ENCODE measurements around the gene AFDN.

The AFDN gene

DNA sequence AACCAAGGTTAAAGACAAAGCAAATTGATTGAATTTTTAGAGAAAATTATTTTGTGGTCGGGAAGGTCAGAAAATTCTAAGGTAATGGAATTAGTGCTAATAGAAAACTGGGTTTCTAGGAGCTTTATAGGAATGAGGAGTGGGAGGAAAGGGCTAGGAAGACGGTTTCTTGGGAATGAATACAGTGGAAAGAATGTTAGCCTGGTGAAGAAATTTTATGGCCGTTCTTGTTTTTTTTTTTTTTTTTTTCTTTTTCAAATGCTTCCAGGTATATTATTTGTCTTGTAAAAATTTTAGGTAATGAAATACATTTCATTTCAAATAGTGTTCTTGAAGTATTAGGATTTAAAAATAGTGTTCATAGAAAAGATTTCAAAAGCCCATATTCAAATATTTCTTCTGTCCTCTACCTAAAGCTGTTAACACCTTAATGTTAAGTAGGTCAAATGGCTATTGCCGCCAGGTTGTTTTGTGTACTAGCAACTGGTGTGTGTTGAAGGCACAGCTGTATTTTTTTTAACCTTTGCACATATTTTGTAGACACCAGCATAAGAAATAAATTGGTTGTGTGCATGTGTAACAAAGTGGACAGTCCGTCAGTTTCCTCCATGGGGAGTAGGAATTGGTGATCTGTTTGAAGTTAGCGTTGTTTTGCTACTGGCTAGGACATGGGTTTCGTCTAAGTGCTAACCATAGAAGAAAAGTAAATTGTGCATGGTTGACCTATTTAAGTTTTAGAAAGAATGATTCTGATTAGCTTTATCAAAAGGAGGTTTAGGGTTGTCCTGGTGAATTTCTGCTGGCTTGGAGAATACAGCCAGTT is 32.3 kb downstream of the AFDN start:
- no peak overlapping the region for H3K9ac ChIP-seq (ENCODE audit: low read length)
- H3K4me1 ChIP-seq (ENCODE audit: control insufficient read depth, insufficient read depth, low read length): peaks cover 62% of the 10 kb centered on the region
- no peaks in the 10 kb centered on the region for H3K36me3 ChIP-seq (ENCODE audit: control insufficient read depth, insufficient read depth, low read length)
- H3K27me3 ChIP-seq (ENCODE audit: control insufficient read depth, insufficient read depth, low read length): no peaks in the 10 kb centered on the region
- H3K9me3 ChIP-seq (ENCODE audit: control insufficient read depth, insufficient read depth, low read depth, low read length): no peaks in the 10 kb centered on the region
- H3K27ac ChIP-seq (ENCODE audit: low read depth, low read length): peak overlapping the region; percentile 70; the same call in 1 of the 2 replicates
- no peak overlapping the region for H3K4me3 ChIP-seq (ENCODE audit: low read depth, low read length)

- peaks cover 6% of the 10 kb centered on the region for H3K36me3 ChIP-seq (ENCODE audit: control insufficient read depth, insufficient read depth, low read length)
- H3K9me3 ChIP-seq (ENCODE audit: control insufficient read depth, insufficient read depth, low read depth, low read length): no peaks in the 10 kb centered on the region
- peaks cover 58% of the 10 kb centered on the region for H3K4me1 ChIP-seq (ENCODE audit: control insufficient read depth, insufficient read depth, low read length)
- peak overlapping the region; percentile 5; the same call in 1 of the 2 replicates for H3K27ac ChIP-seq (ENCODE audit: low read depth, low read length)
- no peak overlapping the region for H3K9ac ChIP-seq (ENCODE audit: low read length)
- H3K27me3 ChIP-seq (ENCODE audit: control insufficient read depth, insufficient read depth, low read length): no peaks in the 10 kb centered on the region
- H3K4me3 ChIP-seq (ENCODE audit: low read depth, low read length): no peak overlapping the region; the same call in 1 of the 2 replicates
These were observed 34.0 kb downstream of the AFDN start for GRCh38 chr6:167860550-167861226.

- Histone ChIP-seq H3K36me3 (ENCODE audit: control insufficient read depth, insufficient read depth, low read length) (peaks cover 9% of the 10 kb centered on the region), H3K27me3 (ENCODE audit: control insufficient read depth, insufficient read depth, low read length) (no peaks in the 10 kb centered on the region), H3K4me1 (ENCODE audit: control insufficient read depth, insufficient read depth, low read length) (peaks cover 55% of the 10 kb centered on the region), H3K9me3 (ENCODE audit: control insufficient read depth, insufficient read depth, low read depth, low read length) (no peaks in the 10 kb centered on the region), H3K4me3 (ENCODE audit: low read depth, low read length) (no peak overlapping the region; the same call in 1 of the 2 replicates), H3K9ac (ENCODE audit: low read length) (no peak overlapping the region), H3K27ac (ENCODE audit: low read depth, low read length) (peak overlapping the region; percentile 5)
These were observed 34.7 kb downstream of the AFDN start for GRCh38 chr6:167861424-167861823.

DNA sequence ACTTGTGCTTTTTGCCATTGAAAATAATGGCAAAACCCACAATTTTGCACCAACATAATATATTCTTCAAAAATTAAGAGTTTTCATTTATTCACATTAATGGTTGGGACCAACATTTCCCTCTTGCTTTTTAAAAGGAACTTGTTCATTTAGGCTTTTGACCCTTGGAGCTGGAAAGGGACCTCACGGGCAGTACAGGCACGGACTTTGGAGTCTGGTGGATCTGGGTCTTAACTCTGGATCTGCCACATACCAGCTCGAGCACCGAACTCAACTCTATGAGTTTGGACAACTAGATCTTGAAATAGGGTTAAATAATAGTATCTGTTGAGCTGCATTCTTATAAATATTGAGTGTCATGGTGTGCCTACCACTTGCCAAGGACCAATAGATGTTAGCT is 37.2 kb downstream of the AFDN start:
- Histone ChIP-seq H3K27ac (ENCODE audit: low read depth, low read length) (no peak overlapping the region), H3K36me3 (ENCODE audit: control insufficient read depth, insufficient read depth, low read length) (peaks cover 28% of the 10 kb centered on the region), H3K4me3 (ENCODE audit: low read depth, low read length) (no peak overlapping the region), H3K9ac (ENCODE audit: low read length) (no peak overlapping the region), H3K4me1 (ENCODE audit: control insufficient read depth, insufficient read depth, low read length) (peaks cover 38% of the 10 kb centered on the region), H3K27me3 (ENCODE audit: control insufficient read depth, insufficient read depth, low read length) (no peaks in the 10 kb centered on the region), H3K9me3 (ENCODE audit: control insufficient read depth, insufficient read depth, low read depth, low read length) (no peaks in the 10 kb centered on the region)

DNA sequence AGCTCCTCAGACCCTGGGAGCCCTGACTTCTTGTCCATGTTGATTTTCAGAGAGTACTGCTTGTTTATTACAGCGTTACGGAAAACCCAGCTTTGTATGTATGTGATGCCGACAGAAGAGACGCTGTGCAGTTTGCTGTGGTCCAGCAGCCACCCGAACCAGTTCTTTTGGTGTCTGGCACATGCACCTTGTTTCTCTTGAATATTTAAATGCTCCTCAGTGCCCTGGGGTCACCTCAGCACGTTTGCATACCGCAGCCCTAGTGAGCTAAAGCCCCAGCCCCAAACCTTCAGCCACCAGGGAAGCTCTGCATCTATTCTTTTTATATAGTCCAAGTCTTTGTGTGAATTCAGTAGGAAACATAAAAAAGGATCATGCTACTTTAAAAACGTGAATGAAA is 39.9 kb downstream of the AFDN start:
- Histone ChIP-seq H3K4me1 (ENCODE audit: control insufficient read depth, insufficient read depth, low read length) (peaks cover 13% of the 10 kb centered on the region), H3K36me3 (ENCODE audit: control insufficient read depth, insufficient read depth, low read length) (peaks cover 53% of the 10 kb centered on the region), H3K27ac (ENCODE audit: low read depth, low read length) (no peak overlapping the region), H3K9ac (ENCODE audit: low read length) (no peak overlapping the region), H3K27me3 (ENCODE audit: control insufficient read depth, insufficient read depth, low read length) (no peaks in the 10 kb centered on the region), H3K9me3 (ENCODE audit: control insufficient read depth, insufficient read depth, low read depth, low read length) (no peaks in the 10 kb centered on the region), H3K4me3 (ENCODE audit: low read depth, low read length) (no peak overlapping the region)

DNA sequence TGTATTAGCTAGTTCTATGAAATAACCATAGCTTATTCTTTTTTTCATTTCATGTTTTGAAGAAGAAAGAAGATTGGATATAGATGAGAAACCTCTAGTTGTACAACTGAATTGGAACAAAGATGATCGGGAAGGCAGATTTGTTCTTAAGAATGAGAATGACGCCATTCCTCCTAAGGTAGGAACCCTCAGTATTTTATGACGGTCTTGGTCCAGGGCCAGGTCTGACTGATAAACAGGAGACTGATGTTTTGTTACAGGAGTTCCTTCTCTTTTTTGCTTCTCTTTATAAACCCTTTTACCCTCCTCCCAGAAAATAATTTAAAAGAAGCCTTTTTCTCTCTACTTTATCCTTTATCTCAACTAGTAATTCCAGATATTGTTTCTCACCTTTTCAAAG is 43.6 kb downstream of the AFDN start:
- no peaks in the 10 kb centered on the region for H3K9me3 ChIP-seq (ENCODE audit: control insufficient read depth, insufficient read depth, low read depth, low read length)
- no peak overlapping the region for H3K27ac ChIP-seq (ENCODE audit: low read depth, low read length)
- H3K36me3 ChIP-seq (ENCODE audit: control insufficient read depth, insufficient read depth, low read length): peaks cover 73% of the 10 kb centered on the region
- no peaks in the 10 kb centered on the region for H3K27me3 ChIP-seq (ENCODE audit: control insufficient read depth, insufficient read depth, low read length)
- H3K4me1 ChIP-seq (ENCODE audit: control insufficient read depth, insufficient read depth, low read length): peaks cover 8% of the 10 kb centered on the region
- no peak overlapping the region for H3K9ac ChIP-seq (ENCODE audit: low read length)
- no peak overlapping the region for H3K4me3 ChIP-seq (ENCODE audit: low read depth, low read length)

- Histone ChIP-seq H3K4me3 (ENCODE audit: low read depth, low read length) (no peak overlapping the region), H3K36me3 (ENCODE audit: control insufficient read depth, insufficient read depth, low read length) (peaks cover 86% of the 10 kb centered on the region), H3K27me3 (ENCODE audit: control insufficient read depth, insufficient read depth, low read length) (no peaks in the 10 kb centered on the region), H3K4me1 (ENCODE audit: control insufficient read depth, insufficient read depth, low read length) (no peaks in the 10 kb centered on the region), H3K27ac (ENCODE audit: low read depth, low read length) (no peak overlapping the region), H3K9me3 (ENCODE audit: control insufficient read depth, insufficient read depth, low read depth, low read length) (no peaks in the 10 kb centered on the region), H3K9ac (ENCODE audit: low read length) (no peak overlapping the region)
These were observed 46.0 kb downstream of the AFDN start for GRCh38 chr6:167872538-167873210.

DNA sequence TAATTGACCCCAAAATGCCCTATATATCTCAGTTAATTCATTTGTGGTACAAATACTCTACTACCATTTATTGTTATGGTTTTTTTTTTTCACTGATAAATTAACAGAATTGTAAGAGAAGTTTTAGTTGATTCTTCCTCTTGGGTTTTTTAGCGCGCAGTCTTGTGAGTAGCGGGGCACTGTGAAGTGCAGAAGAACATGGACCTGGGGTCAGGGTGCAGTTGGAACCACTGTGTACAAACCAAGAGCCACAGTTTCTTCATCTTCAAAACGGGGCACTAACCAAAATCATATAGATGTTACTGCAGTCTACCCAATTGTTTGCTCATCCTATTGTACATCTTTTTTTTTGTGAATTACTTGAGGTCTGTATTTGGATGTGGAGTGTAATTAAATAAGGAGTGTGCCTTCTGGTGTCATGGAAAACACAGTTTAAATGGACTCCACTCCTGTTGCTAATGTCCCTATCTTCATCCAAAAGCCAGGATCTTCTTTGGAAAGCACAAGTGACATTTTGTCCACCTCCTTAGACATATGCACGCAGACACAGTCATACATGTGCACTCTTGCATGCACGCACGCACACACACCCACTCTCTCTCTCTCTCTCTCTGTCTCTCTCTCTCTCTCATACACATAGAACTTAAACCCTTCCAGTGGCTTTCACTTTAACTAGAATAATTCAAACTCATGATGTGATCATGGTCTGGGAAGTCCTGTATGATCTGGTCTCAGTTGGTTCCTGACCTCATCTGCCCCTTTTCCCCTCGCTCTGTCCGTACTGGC is 51.5 kb downstream of the AFDN start:
- H3K4me3 ChIP-seq (ENCODE audit: low read depth, low read length): no peak overlapping the region
- no peaks in the 10 kb centered on the region for H3K27me3 ChIP-seq (ENCODE audit: control insufficient read depth, insufficient read depth, low read length)
- no peak overlapping the region for H3K27ac ChIP-seq (ENCODE audit: low read depth, low read length)
- no peak overlapping the region for H3K9ac ChIP-seq (ENCODE audit: low read length)
- H3K4me1 ChIP-seq (ENCODE audit: control insufficient read depth, insufficient read depth, low read length): peaks cover 16% of the 10 kb centered on the region
- no peaks in the 10 kb centered on the region for H3K9me3 ChIP-seq (ENCODE audit: control insufficient read depth, insufficient read depth, low read depth, low read length)
- peaks cover 82% of the 10 kb centered on the region for H3K36me3 ChIP-seq (ENCODE audit: control insufficient read depth, insufficient read depth, low read length)

DNA sequence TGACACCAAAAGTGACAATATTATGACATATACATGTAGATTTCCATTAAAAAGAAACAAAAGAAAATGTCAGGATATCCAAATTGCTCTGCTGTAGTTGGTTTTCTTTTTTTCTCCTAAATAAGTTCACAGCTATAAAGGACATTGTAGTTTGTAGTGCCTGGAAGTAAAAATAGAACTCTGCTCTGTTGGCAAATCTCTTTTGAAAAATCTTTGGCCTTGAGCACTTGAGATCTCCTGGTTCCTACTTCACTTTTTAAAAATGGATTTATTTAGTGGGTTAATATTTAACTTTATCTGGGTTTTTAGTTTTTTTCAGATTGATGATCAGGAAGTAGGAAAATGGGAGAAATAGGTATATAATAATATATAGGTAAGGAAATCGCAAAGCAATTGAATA is 52.9 kb downstream of the AFDN start:
- no peak overlapping the region for H3K4me3 ChIP-seq (ENCODE audit: low read depth, low read length)
- no peak overlapping the region; the same call in 1 of the 2 replicates for H3K27ac ChIP-seq (ENCODE audit: low read depth, low read length)
- no peak overlapping the region for H3K9ac ChIP-seq (ENCODE audit: low read length)
- peaks cover 16% of the 10 kb centered on the region for H3K4me1 ChIP-seq (ENCODE audit: control insufficient read depth, insufficient read depth, low read length)
- H3K9me3 ChIP-seq (ENCODE audit: control insufficient read depth, insufficient read depth, low read depth, low read length): no peaks in the 10 kb centered on the region
- peaks cover 90% of the 10 kb centered on the region for H3K36me3 ChIP-seq (ENCODE audit: control insufficient read depth, insufficient read depth, low read length)
- H3K27me3 ChIP-seq (ENCODE audit: control insufficient read depth, insufficient read depth, low read length): no peaks in the 10 kb centered on the region

GRCh38 chr6:167881327-167881726 is 54.6 kb downstream of the AFDN start:
- Histone ChIP-seq H3K27ac (ENCODE audit: low read depth, low read length) (no peak overlapping the region), H3K36me3 (ENCODE audit: control insufficient read depth, insufficient read depth, low read length) (peaks cover 86% of the 10 kb centered on the region)

More at GRCh38 chr6:167881327-167881726, 54.6 kb downstream of the AFDN start:
- Histone ChIP-seq H3K4me3 (ENCODE audit: low read depth, low read length) (no peak overlapping the region), H3K9me3 (ENCODE audit: control insufficient read depth, insufficient read depth, low read depth, low read length) (no peaks in the 10 kb centered on the region), H3K9ac (ENCODE audit: low read length) (no peak overlapping the region), H3K4me1 (ENCODE audit: control insufficient read depth, insufficient read depth, low read length) (peaks cover 16% of the 10 kb centered on the region), H3K27me3 (ENCODE audit: control insufficient read depth, insufficient read depth, low read length) (no peaks in the 10 kb centered on the region)
